HFF-Myc (cell line): ENCODE data around the gene NME7.

ENCODE experiments used
- DNase-seq: peaks from one replicate; pipeline ENCODE4 v3.0.0-alpha.2; 2011; ENCODE audit warnings: low read depth; ENCODE audit errors: extremely low read depth
- H3K4me3 ChIP-seq: replicated peaks from 2 replicates; pipeline ENCODE4 v1.5.1; 2011; ENCODE audit warnings: low read depth, mild to moderate bottlenecking, control low read depth, low read length
- TF ChIP-seq, protein P1 (sequence below): IDR thresholded peaks from 2 replicates; pipeline ENCODE4 v1.5.1; 2012; ENCODE audit warnings: mild to moderate bottlenecking, low read depth, low read length, control low read depth; ENCODE audit errors: missing control alignments

Gene NME7

DNA sequence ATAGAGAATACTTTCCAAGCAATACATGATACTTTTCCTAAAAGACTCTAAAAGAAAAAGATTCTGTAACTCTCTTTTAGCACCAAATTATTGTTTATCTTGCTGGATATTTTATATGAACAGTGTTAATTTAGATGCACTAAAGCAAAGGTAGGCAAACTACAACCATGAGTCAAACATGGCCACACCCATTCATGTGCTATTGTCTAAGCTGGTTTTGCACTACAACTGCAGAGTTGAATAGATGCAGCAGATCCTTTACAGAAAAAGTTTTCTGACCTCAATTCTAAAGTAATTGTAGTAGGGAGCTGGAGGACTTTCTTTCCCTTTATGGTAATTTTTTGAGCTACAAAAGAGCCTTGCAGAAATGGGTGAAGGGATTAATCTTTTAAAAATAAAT lies 19.8 kb upstream of the NME7 start:
- TF ChIP-seq, protein P1, sequence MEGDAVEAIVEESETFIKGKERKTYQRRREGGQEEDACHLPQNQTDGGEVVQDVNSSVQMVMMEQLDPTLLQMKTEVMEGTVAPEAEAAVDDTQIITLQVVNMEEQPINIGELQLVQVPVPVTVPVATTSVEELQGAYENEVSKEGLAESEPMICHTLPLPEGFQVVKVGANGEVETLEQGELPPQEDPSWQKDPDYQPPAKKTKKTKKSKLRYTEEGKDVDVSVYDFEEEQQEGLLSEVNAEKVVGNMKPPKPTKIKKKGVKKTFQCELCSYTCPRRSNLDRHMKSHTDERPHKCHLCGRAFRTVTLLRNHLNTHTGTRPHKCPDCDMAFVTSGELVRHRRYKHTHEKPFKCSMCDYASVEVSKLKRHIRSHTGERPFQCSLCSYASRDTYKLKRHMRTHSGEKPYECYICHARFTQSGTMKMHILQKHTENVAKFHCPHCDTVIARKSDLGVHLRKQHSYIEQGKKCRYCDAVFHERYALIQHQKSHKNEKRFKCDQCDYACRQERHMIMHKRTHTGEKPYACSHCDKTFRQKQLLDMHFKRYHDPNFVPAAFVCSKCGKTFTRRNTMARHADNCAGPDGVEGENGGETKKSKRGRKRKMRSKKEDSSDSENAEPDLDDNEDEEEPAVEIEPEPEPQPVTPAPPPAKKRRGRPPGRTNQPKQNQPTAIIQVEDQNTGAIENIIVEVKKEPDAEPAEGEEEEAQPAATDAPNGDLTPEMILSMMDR, result no peak
- H3K4me3 ChIP-seq, result no peak overlapping the region
- no peak for DNase-seq

DNA sequence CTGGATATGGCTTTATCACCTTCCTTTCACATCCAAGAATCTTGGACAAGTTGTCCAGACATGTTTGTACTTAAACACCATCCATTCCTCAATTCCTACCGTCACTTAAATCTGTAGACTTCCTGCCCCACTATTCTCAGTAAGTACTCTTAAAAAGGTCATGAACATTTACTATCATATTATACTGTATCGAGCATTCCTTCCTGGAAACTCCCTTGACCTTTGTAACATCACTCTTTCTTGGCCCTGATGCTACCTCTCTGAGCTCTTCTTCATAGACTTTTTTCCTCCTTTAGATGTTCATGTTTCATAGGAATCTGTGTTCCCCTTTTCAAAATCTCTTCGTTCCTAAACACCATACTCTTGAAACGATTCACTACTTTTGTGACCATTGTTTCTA lies 15.9 kb upstream of the NME7 start:
- TF ChIP-seq, protein P1, result no peak
- no peak overlapping the region for H3K4me3 ChIP-seq

DNA sequence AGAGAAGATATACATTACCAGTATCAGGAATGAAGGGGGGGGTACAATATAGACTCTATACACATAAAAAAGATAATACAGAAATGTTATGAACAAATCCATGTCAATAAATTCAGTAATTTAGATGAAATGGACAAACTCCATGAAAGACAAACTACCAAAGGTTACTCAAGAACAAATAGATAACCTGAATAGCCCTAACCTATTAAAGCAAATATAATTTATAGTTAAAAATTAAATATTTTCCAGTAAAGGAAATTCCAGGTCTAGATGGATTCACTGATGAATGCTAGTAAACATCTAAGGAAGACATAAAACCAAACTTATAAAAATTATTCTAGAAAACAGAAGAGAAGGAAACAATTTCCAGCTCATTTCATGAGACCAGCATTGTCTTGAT lies 13.6 kb upstream of the NME7 start:
- H3K4me3 ChIP-seq, result no peak overlapping the region
- TF ChIP-seq, protein P1, result no peak
- DNase-seq, result no peak

More for the DNA sequence above, 15.9 kb upstream of the NME7 start:
- no peak for DNase-seq

DNA sequence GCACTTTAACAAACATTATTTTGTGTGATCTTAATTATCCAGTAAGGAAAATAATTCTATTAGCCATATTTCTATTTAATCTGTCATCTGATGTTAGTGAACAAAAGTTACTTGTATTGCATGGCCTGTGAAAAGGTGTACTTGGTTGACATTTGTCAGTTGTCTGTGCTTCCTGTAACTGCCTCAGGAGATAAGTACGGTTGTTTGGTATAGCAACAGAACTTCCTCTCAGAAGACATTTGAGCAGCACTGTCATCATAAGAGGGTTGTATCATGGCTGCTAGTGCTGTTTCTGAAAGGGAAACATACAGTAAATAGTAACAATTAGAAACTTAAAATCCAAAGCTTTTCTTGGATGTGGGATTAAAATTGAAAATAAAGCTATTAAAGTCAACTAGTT lies 3.8 kb upstream of the NME7 start:
- no peak for DNase-seq
- TF ChIP-seq, protein P1, result no peak
- H3K4me3 ChIP-seq, result no peak overlapping the region

DNA sequence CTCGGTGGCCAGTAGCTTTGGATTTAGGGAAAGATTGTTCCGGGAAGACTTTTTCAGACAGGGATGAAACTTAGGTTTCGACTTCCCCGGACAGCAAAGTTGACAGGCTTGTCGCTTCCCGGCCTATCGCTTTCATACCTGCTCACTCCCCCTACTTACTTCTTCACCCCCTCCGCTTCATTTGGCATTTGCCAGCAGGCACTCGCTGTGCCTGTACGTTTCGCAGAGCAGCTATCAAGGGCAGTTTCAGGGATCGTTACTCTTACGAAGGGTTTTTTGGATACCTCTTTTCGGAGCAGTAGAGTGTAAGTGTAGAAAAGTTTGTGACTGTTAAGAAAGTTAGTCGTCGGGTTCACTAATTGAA lies 791 bp upstream of the NME7 start:
- no peak for DNase-seq
- peak overlapping the region; percentile 73 for H3K4me3 ChIP-seq
- TF ChIP-seq, protein P1, result no peak

DNA sequence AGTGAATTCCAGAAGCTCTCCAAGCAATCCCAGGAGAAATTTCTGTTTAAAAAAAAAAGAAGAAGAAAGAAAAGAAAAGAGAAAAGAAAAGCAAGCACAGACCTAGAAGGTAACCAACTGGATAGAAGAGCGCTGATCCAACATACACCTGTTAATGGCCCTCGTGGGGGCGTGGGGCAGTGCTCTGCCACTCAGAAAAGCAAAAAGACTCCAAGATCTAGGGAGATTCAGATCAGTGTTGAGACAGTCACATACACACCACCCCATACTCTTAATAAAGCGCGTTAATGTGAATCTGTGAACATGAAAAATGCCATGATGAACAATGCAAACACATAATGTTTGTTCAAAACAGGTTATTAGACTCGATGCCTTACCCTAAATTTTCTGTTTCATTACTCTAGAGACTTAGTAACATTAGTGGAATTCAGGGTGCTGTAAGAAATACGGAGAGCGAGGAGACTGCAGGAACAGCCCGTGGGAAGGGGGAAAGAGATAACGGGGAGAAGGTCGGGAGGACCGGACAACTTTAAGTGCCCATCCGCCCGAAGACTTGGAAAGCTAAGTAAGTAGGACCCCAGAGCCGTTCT lies 406 bp downstream of the NME7 start:
- DNase-seq, result no peak
- TF ChIP-seq, protein P1, result no peak
- H3K4me3 ChIP-seq, result peak overlapping the region; percentile 73

DNA sequence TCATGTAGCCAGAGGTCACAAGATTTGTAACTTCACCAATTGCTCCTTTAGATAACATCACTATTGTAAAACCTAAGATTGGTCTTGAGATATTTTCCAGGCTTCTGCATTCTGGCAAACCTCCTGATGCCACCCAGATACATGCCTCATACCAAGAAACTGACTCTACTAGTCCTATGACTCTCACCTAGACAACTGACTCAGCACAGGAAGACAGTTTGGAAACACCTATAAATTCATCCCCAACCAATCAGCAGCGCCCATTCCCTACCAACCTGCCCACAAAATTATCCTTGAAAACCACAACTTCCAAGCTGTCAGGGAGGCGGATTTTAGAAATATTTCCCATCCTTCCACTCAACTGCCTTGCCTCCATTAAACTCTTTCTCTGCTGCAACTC lies 2.6 kb downstream of the NME7 start:
- no peak for DNase-seq
- H3K4me3 ChIP-seq, result no peak overlapping the region
- TF ChIP-seq, protein P1, result no peak
